Osteoblast (primary cell): ENCODE measurements around the gene MTA3. TPM values are rescaled to one million over a fixed set of nuclear protein-coding genes. Genes with fewer than 3 reads are reported as not detected.
A peak's percentile ranks its signal among the peaks of the same experiment; 100 is the strongest.

Experiments
- DNase-seq: peaks from one replicate; pipeline ENCODE4 v3.0.0; 2011; ENCODE audit warnings: low spot score, mixed read lengths; ENCODE audit not compliant: insufficient read length; ENCODE audit errors: missing footprints
- H2AFZ ChIP-seq: 2 replicates; pipeline ENCODE4 v1.6.0; 2011; ENCODE audit warnings: mild to moderate bottlenecking, low read length
- H3K27ac ChIP-seq: 2 replicates; pipeline ENCODE4 v1.5.1; 2011; ENCODE audit warnings: mild to moderate bottlenecking, low read depth, low read length, moderate library complexity
- H3K27me3 ChIP-seq: 2 replicates; pipeline ENCODE4 v1.6.0; 2012; ENCODE audit warnings: mild to moderate bottlenecking, control low read depth, inconsistent platforms, low read length, moderate library complexity; ENCODE audit not compliant: insufficient read depth
- H3K36me3 ChIP-seq: 2 replicates; pipeline ENCODE4 v1.5.1; 2011; ENCODE audit warnings: mild to moderate bottlenecking, low read length, control low read depth, moderate library complexity; ENCODE audit not compliant: insufficient read depth
- H3K4me1 ChIP-seq: 2 replicates; pipeline ENCODE4 v1.5.1; 2011; ENCODE audit warnings: mild to moderate bottlenecking, low read length, control low read depth, moderate library complexity; ENCODE audit not compliant: insufficient read depth
- H3K4me2 ChIP-seq: 2 replicates; pipeline ENCODE4 v1.6.0; 2011; ENCODE audit warnings: mild to moderate bottlenecking, low read length; ENCODE audit not compliant: insufficient read depth
- H3K4me3 ChIP-seq: fragments of 200-600 bp; sonication (generic); 3 replicates; pipeline ENCODE4 v1.5.1; 2012; ENCODE audit warnings: mild to moderate bottlenecking, low read length, inconsistent platforms; ENCODE audit not compliant: insufficient read depth
- H3K79me2 ChIP-seq: 2 replicates; pipeline ENCODE4 v1.6.0; 2012; ENCODE audit warnings: mild to moderate bottlenecking, low read length, control low read depth, inconsistent platforms; ENCODE audit not compliant: insufficient read depth
- H3K9me3 ChIP-seq: 2 replicates; pipeline ENCODE4 v1.5.1; 2011; ENCODE audit warnings: low read depth, low read length, control low read depth
- H4K20me1 ChIP-seq: 2 replicates; pipeline ENCODE4 v1.6.0; 2012; ENCODE audit warnings: mild to moderate bottlenecking, low read length, control low read depth; ENCODE audit not compliant: insufficient read depth
- total RNA-seq: library from RNA; depleted of rRNA; stranded (reverse); fragments of >200 nt; gene quantifications from 2 replicates; pipeline ENCODE4 v1.2.3, GENCODE V29; 2012
- TF ChIP-seq, protein P1 (sequence below): IDR thresholded peaks from 2 replicates; pipeline ENCODE4 v1.5.1; 2011; ENCODE audit warnings: mild to moderate bottlenecking, low read depth, low read length, moderate library complexity; ENCODE audit errors: extremely low read depth

Gene MTA3
- total RNA-seq, 1 donor = 29.3 TPM

DNA sequence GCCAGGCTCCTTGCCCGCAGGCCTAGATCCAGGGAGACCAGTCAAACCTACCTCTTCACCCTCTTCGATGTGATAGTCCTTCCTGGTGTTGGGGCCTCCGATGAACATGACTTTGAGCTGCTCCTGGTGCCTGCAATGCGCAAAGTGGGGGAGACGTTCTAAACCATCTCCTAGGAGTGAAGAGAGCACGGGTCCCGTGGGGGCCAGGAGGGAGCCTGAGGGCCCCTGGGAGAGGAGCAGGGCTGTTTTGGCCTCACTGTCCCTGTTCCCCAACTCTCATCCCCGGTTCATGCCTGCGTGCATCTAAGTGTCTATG, 220.0 kb downstream of the MTA3 start:
- no peak overlapping the region for H3K4me3 ChIP-seq
- TF ChIP-seq, protein P1, sequence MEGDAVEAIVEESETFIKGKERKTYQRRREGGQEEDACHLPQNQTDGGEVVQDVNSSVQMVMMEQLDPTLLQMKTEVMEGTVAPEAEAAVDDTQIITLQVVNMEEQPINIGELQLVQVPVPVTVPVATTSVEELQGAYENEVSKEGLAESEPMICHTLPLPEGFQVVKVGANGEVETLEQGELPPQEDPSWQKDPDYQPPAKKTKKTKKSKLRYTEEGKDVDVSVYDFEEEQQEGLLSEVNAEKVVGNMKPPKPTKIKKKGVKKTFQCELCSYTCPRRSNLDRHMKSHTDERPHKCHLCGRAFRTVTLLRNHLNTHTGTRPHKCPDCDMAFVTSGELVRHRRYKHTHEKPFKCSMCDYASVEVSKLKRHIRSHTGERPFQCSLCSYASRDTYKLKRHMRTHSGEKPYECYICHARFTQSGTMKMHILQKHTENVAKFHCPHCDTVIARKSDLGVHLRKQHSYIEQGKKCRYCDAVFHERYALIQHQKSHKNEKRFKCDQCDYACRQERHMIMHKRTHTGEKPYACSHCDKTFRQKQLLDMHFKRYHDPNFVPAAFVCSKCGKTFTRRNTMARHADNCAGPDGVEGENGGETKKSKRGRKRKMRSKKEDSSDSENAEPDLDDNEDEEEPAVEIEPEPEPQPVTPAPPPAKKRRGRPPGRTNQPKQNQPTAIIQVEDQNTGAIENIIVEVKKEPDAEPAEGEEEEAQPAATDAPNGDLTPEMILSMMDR = no peak
- H3K4me1 ChIP-seq = peaks cover 3% of the 10 kb centered on the region

DNA sequence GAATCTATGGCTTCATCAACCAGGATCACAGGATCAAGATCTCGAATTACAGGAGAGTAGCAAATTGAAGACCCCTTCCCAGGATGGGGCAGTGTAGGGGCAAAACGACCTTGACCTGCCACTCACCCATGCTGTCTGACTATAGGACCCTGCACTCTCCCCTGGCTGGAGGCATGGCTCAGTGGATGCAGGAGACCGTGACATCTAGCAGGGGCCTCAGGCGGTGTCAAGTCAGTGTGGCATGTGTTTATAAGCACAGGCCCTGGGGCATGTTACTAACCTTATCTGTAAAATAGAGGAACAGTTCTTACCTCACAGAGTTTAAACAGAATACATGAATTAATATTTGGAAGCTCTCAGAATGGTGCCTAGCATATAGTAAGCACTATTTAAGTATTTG, 220.4 kb downstream of the MTA3 start:
- peaks cover 3% of the 10 kb centered on the region for H3K4me1 ChIP-seq
- H3K27me3 ChIP-seq = peaks cover 13% of the 10 kb centered on the region
- no peak overlapping the region for H3K4me3 ChIP-seq
- H4K20me1 ChIP-seq = no peaks in the 10 kb centered on the region
- no peaks in the 10 kb centered on the region for H3K79me2 ChIP-seq
- no peak overlapping the region for H3K4me2 ChIP-seq
- no peaks in the 10 kb centered on the region for H3K36me3 ChIP-seq
- TF ChIP-seq, protein P1 = no peak
- no peak overlapping the region for H2AFZ ChIP-seq
- DNase-seq = no peak
- no peaks in the 10 kb centered on the region for H3K9me3 ChIP-seq
- H3K27ac ChIP-seq = no peak overlapping the region

More for the DNA sequence above, 220.0 kb downstream of the MTA3 start:
- H3K36me3 ChIP-seq = no peaks in the 10 kb centered on the region
- H3K27me3 ChIP-seq = peaks cover 13% of the 10 kb centered on the region
- H4K20me1 ChIP-seq = no peaks in the 10 kb centered on the region
- no peak overlapping the region for H2AFZ ChIP-seq
- no peak overlapping the region for H3K27ac ChIP-seq
- DNase-seq = no peak
- H3K9me3 ChIP-seq = no peaks in the 10 kb centered on the region
- no peak overlapping the region for H3K4me2 ChIP-seq
- H3K79me2 ChIP-seq = no peaks in the 10 kb centered on the region

DNA sequence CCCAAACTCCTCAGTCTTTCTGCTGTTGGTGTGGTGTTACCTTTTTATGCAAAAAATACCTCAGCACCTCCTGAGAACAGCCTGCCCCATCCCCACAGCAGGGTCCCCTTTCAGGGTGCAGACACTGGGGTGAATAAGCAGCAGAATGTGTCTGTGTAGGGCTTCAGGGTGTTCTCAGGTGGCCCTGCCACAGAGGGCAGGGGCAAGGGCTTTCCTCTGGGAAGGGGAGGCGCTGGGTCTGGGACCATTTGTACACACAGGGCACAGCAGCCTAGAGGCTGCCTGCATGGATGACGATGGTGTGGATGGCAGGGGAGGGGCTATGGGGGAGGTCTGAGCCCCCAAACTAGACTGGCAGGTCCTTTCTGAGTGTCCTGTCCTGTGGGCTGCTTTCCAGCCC, 221.3 kb downstream of the MTA3 start:
- DNase-seq = peak; percentile 17
- Histone ChIP-seq H3K36me3 (no peaks in the 10 kb centered on the region), H3K27ac (no peak overlapping the region)

DNA sequence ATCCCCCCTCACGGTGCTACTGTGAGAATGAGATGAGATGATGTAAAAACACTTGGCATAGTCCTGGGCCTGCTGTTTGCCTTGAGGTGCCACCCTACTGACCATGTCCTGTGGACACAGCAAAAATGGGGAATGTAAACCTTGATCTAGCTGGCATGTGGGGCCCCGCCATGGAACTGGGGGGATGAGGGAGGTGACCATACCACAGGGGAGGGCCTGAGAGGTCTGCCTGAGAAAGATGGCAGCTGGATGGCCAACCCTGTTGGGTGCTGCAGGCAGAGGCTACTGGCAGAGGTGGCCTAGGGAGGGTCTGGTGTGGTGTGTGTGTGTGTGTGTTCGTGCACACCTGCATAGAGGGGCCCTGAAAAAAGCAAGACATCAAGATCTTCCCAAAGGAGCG, 223.2 kb downstream of the MTA3 start:
- no peaks in the 10 kb centered on the region for H3K9me3 ChIP-seq
- H3K27me3 ChIP-seq = peaks cover 13% of the 10 kb centered on the region
- no peak overlapping the region for H3K27ac ChIP-seq
- H3K4me2 ChIP-seq = no peak overlapping the region
- H3K36me3 ChIP-seq = no peaks in the 10 kb centered on the region
- DNase-seq = peak; percentile 64
- TF ChIP-seq, protein P1 = no peak
- no peaks in the 10 kb centered on the region for H4K20me1 ChIP-seq
- no peak overlapping the region for H3K4me3 ChIP-seq
- H3K4me1 ChIP-seq = peaks cover 3% of the 10 kb centered on the region
- H2AFZ ChIP-seq = no peak overlapping the region
- H3K79me2 ChIP-seq = no peaks in the 10 kb centered on the region

More for the DNA sequence above, 221.3 kb downstream of the MTA3 start:
- Histone ChIP-seq H2AFZ (no peak overlapping the region), H3K4me2 (no peak overlapping the region), H3K4me1 (peaks cover 3% of the 10 kb centered on the region), H3K9me3 (no peaks in the 10 kb centered on the region), H4K20me1 (no peaks in the 10 kb centered on the region), H3K79me2 (no peaks in the 10 kb centered on the region), H3K27me3 (peaks cover 13% of the 10 kb centered on the region), H3K4me3 (no peak overlapping the region)
- TF ChIP-seq, protein P1 = no peak
